Fibroblast of skin of scalp (primary cell): ENCODE results near the gene PPRC1.
A peak's percentile ranks its signal among the peaks of the same experiment; 100 is the strongest.

ENCODE experiments used
- DNase-seq: peaks from one replicate; pipeline ENCODE4 v3.0.0-alpha.2; 2013

Gene PPRC1

GRCh38 chr10:102146971-102147428 is 14.2 kb downstream of the PPRC1 start:
- DNase-seq = no peak

DNA sequence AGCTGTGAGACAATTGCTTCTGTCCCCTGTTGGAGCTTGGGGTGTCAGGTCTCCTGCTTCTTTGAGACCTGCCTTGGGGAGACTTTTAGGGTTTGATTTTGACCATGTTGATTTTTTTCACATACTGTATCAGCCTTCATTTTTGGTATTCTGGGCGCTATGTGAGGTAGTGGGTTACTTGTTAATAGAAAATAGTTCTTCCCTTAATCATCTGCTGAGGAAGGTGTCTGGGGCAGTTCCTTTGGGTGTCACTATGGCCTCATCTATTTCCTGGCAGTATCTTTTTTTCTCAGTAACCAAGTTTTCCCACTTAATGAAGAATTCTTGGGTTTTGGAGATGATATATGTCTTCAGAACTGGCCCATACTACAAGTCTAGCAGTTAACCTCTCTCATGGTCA is 14.7 kb downstream of the PPRC1 start:
- no peak for DNase-seq

DNA sequence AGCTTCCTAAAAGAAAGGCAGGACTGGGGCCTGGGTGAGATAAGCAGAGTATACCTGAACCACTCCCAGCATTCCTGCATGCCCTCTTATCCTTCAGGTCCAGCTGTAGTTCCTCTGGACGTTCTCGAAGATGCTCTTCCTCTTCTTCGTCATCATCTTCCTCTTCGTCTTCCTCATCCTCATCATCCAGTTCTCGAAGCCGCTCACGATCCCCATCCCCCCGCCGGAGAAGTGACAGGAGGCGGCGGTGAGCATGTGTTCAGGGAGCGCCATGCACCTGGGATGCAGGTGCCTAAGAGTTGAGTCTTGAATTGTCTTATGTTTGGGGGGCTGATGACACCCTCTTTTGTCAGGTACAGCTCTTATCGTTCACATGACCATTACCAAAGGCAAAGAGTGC is 15.4 kb downstream of the PPRC1 start:
- DNase-seq = no peak

GRCh38 chr10:102150970-102151773 is 18.3 kb downstream of the PPRC1 start:
- peak; percentile 66 for DNase-seq

- DNase-seq = peak; percentile 99
Observed at GRCh38 chr10:102151774-102152544, 19.1 kb downstream of the PPRC1 start, which contains the start of gene NOLC1. TSS of gene NOLC1 (plus strand) at chr10:102152389. CDS start at chr10:102152411, 22 bp downstream.

DNA sequence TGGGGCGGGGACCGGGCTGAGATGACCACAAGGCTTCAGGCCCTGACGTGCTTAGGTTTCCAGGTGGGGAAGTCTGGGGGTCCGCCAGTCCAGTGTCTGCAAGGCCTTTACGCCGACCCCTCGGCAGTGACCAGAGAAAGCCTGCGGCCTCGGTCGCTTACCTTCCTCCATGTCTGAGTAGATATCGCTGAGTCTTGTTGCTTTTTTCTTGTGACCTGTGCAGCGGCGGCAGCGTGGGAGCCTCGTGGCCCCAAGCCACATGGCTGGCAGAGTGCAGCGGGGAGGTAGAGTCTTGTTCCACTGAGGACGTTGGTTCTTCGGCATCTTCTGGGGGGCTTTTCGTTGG is 19.7 kb downstream of the PPRC1 start:
- DNase-seq = no peak

- peak; percentile 4 for DNase-seq
Observed at GRCh38 chr10:102153093-102153620, 20.3 kb downstream of the PPRC1 start.

DNA sequence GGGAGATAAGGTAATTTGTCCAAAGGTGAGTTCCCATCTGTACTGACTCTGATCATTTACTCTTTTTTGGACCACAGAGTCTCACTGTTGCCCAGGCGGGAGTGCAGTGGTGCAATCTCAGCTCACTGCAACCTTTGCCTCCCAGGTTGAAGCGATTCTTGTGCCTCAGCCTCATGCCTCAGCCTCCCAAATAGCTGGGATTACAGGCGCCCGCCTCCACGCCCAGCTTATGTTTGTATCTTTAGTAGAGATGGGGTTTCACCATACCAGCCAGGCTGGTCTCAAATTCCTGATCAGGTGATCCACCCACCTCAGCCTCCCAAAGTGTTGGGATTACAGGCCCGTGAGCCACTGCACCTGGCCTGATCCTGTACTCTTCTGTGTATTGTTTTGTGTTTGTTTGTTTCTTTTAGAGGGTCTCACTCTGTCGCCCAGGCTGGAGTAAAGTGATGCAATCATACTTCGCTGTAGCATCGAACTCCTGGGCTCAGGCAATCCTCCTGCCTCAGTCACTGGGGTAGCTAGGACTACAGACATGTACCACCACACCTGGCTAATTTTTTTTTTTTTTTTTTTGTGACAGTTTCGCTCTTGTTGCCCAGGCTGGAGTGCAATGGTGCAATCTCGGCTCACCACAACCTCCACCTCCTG is 21.8 kb downstream of the PPRC1 start:
- no peak for DNase-seq

GRCh38 chr10:102157224-102157623 is 24.4 kb downstream of the PPRC1 start:
- DNase-seq = no peak

GRCh38 chr10:102159051-102159597 is 26.3 kb downstream of the PPRC1 start:
- DNase-seq = no peak

DNA sequence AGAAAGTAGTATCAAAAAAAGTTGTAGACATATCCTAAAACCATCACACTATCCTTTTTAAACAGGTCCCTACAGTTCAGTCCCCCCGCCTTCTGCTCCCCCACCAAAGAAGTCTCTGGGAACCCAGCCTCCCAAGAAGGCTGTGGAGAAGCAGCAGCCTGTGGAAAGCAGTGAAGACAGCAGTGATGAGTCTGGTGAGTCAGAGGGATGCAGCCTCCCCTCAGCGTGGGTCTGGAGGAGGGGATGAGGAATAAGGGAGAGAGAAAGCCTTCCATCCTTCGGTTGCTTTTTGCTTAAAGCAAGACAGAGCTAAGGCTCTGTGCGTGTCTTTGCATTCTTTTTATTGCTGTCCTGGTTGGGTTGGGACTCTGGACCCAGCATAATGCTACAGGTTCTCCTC is 27.0 kb downstream of the PPRC1 start:
- DNase-seq = no peak

DNA sequence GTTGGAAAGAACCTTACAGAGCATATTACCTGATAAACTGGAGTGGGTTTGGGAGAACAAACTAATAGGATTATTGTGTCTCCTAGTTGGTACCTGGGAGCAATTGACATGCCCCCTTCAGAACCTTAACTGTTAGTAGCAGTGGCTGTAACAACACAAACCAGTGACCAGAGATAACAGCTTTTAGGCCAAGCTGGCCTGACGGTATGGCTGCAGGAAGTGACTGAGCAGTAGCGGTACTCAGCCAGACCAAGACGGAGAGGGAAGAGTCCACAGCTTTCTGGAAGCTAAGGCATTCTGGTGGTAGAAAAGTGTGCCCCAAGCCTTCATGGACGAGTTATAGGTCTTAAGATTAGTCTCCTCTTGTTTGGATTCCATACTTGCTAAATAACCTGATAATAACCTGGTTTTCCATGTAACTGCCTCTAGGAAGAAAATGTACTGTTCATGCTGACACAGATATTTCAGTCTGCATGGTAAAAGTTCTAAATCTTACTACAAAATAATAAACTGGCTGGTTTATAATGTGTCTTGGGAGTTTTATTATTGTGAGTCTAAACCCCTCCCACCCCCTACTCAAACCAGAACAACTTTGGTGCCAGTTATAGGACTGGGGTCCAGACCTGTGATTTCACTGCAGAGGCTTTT is 30.6 kb downstream of the PPRC1 start:
- no peak for DNase-seq

DNA sequence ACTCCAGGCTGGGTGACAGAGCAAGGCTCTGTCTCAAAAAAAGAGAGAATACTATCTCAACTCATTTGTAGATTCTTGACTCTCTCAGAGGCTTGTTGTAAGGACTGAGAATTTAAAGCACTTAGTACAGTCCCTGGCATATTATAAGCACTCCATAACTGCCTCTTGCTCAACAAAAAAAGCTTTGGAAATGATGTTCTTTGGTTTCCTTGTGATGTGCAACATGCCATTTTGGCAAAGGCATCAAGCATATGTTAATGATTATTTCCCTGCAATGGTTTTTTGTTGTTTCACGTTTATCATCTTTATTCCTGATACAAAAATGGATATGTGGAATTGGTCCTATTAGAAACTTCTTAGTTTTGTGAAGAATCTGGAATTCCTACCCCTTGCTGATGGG is 35.0 kb downstream of the PPRC1 start:
- peak; percentile 9 for DNase-seq

- no peak for DNase-seq
Observed at GRCh38 chr10:102170602-102171001, 37.8 kb downstream of the PPRC1 start.

GRCh38 chr10:102172288-102172687 is 39.4 kb downstream of the PPRC1 start:
- DNase-seq = no peak

DNA sequence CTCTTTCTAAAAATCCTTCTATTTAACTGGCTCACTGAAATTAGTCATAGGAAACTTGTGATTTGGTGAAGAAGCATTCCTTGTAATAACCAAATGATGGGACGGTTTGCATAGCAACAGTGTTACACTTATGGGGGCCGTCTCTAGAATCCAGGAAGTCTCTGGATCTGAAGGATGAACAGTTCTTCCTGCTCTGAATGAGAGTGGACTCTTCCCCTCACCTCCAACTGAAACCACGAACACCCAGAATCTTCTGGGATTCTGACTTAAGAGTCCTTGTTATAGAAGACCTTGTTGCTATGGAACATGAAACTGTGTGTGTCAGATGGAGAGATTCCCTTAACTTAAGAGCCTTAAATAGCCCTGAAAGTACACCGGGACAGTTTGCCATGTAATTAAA is 42.6 kb downstream of the PPRC1 start:
- peak; percentile 47 for DNase-seq

GRCh38 chr10:102184606-102185005 is 51.8 kb downstream of the PPRC1 start:
- DNase-seq = no peak

GRCh38 chr10:102185272-102185671 is 52.4 kb downstream of the PPRC1 start:
- DNase-seq = no peak

- DNase-seq = no peak
Observed at GRCh38 chr10:102185811-102186527, 53.1 kb downstream of the PPRC1 start.

- DNase-seq = no peak
Observed at GRCh38 chr10:102188298-102188940, 55.6 kb downstream of the PPRC1 start.
